Gastroesophageal sphincter (tissue), 3 donors: ENCODE data around the gene SELENBP1.

Experiments
- CTCF ChIP-seq, 4 experiments: fragments of 200-600 bp in 2 of 4; fragments of 450-650 bp in 2 of 4; sonication (generic) in 1 of 4; IDR thresholded peaks; one replicate each; pipeline ENCODE4 v1.5.1; 2017 to 2019; ENCODE audit warnings: antibody characterized with exemption in 4 of 4, mild to moderate bottlenecking in 2 of 4, moderate library complexity in 2 of 4
- EP300 ChIP-seq: sonication (generic); formaldehyde crosslinking; IDR thresholded peaks from one replicate; pipeline ENCODE4 v1.6.1; 2017; ENCODE audit warnings: antibody characterized with exemption, mild to moderate bottlenecking
- POLR2A ChIP-seq, 2 donors: fragments of 450-650 bp; IDR thresholded peaks; one replicate each; pipeline ENCODE4 v1.6.1; 2017; ENCODE audit warnings: antibody characterized with exemption in 2 of 2, mild to moderate bottlenecking in 2 of 2, moderate library complexity in 1 of 2
- POLR2AphosphoS5 ChIP-seq: sonication (generic); formaldehyde crosslinking; IDR thresholded peaks from one replicate; pipeline ENCODE4 v1.6.1; 2017; ENCODE audit warnings: antibody characterized with exemption

GRCh38 chr1:151370211-151370911 is 2.1 kb downstream of the SELENBP1 start:
- TF ChIP-seq CTCF (IDR thresholded peaks at IDR 0.05) = no peak
- no peak for TF ChIP-seq EP300
- TF ChIP-seq POLR2A (IDR thresholded peaks at IDR 0.05) = no peak
- no peak for TF ChIP-seq POLR2AphosphoS5
